Measurements from ENCODE around the gene EIF4G1.

EIF4G1 gene

DNA sequence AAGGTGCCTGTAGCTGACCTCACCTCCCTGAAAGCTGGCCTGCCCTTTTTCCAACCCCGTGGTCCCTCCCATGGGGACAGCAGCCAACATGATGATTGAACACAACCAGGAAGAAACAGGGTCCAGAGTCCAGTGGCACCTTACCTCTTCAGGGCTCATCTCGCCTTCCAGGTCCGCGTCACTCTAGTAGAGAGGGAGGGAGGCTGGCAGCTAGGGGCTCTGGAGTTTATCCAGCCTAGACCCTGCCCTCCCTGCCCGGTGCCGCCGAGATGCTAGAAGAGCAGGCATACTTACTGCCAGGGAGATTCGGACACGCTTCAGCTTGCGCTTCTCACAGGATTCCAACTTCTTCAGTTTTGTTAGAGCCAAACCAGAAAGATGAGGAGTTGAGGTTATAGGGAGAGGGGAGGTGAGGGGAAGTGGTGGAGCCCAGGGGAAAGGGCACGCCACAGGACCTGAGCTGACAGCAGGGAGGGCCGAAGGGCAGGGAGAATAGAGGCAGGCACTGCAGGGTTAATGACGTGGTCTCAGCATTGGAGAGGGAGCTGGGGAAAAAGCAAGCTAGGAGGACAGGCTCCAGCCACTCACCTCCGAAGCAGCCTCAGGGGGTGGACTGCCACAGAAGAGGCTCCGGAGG is 37.9 kb downstream of the EIF4G1 start:
- no peak for DNase-seq (ENCODE audit: low spot score)

DNA sequence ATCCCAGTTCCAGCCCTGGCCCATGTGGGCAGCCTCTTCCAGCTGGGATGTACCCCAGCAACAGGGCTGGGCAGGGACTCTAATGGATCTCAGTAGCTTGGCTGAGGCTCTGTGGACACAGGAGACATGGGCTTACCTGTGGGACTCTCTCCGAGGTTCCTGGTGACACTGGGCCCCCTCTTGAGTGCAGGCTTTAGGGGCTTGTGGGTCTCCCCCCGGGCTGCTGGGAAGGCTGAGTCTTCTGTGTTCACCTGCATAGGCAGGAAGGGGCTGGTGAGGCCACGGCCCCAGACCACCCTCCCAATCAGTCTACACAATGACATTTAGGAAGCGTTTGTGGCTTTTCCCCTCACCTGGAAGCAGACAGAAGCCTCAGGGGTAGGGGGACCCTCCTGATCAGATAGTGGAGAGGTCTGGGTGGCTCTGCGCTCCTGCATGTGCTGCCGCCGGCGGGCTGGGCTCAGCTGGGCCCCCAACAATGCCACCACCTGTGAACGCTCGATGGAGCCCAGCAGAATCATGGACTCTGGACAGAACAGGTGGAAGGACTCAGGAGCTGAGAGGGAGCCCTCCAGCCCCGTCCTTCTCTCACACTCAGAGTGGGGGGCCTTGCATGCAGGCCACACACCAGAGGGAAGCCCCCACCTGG is 38.6 kb downstream of the EIF4G1 start:
- no peak for DNase-seq (ENCODE audit: low spot score)

DNA sequence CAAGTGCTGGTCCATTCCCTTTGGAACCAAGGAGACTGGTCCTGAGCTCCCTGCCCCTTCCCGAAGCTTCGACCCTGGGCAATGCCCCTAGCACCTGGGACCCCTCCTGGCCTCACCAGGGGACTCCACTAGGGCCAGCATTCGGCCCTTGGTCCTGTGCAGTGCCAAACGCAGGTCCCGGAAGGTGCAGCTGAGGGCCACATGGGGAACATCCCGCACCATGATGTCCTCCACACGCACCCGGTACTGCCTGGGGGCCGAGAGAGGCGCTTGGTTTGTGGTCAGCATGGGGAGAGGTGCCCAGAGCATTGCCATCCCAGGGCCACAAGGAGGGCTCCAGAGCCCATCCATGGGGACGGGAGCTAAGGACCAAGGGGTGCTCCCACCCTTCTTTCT is 39.1 kb downstream of the EIF4G1 start:
- DNase-seq (ENCODE audit: low spot score): no peak

DNA sequence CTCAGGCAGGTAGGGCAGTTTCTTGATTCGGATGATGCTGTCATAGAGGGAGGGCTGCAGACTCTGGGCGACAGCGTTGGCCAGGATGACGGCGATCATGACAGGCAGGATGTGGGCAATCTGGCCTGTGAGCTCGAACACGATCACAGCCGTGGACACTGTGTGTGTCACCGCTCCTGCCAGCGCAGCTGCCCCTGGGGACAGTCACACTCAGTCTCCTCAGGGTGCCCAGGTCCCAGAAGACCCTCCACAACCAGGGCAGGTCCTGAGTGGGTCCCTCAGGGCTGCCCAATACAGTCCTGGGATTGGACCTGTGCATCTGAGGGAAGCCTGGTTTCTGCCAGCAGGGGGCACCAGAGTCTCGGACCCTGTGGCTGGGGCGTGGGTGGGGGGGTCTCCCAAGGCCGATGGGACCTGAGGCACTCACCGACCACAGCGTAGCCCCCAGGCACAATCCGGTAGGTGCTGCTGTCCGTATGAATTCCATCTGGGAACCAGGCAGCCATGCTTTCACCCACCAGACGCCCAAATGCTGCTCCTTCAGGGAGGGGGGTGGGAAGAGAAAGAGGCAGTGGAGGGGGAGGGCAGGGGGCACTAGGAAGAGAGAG is 39.8 kb downstream of the EIF4G1 start:
- no peak for DNase-seq (ENCODE audit: low spot score)

DNA sequence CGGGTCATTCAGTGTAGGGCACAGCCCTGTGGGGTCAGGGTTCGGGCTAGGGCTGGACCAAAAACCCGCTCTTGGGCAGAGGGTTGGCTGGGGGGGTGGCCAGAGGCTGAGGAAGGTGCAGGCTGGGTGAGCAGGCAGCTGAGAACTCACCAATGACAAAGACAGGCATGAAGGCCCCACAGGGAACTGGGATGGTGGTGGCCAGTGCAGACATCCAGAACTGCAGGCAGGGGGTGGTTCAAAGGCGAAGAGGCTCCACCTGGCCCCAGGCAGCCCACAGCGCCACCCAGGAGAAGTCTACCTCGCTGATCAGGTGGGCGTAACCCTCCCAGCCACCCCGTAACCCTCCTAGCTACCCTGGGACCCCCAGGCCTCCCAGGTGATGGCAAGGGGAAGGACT is 40.3 kb downstream of the EIF4G1 start:
- no peak for DNase-seq (ENCODE audit: low spot score)

DNA sequence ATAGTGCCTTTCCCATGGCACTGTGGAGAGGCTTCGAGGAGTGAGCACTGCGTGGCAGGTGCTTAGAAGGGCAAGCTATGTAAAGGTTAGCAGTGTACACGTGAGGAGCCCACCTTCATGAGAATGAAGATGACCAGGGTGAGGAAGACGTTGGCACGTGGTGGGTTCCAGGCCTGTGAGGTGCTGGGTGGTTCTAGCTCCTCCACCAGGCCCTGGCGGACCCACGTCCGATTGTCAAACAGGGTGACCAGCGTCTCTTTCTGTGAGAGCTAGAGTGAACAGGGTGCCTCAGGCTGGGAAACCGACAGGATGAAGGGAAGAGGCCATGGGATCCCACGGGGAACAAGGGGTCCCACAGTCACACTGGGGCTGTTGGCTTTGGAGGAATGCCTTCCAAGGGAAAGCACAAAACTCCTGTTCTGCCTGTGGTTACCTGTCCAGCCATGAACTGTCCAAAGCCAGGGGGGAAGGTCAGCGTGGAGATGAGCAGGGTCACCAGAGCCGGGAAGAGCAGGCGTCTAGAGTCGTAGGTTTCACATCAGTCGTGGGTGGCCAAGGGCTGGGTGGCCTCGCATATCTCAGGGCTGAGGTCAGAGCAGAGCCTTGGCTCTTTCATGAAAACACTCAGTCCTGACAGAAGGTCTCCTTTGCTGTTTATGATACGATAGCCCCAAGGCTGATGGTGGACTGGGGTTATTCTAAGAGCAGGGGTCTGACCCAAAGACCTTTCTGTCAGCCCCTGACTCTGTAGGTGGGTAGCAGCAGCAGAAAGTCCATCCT is 41.0 kb downstream of the EIF4G1 start:
- no peak for DNase-seq (ENCODE audit: low spot score)

DNA sequence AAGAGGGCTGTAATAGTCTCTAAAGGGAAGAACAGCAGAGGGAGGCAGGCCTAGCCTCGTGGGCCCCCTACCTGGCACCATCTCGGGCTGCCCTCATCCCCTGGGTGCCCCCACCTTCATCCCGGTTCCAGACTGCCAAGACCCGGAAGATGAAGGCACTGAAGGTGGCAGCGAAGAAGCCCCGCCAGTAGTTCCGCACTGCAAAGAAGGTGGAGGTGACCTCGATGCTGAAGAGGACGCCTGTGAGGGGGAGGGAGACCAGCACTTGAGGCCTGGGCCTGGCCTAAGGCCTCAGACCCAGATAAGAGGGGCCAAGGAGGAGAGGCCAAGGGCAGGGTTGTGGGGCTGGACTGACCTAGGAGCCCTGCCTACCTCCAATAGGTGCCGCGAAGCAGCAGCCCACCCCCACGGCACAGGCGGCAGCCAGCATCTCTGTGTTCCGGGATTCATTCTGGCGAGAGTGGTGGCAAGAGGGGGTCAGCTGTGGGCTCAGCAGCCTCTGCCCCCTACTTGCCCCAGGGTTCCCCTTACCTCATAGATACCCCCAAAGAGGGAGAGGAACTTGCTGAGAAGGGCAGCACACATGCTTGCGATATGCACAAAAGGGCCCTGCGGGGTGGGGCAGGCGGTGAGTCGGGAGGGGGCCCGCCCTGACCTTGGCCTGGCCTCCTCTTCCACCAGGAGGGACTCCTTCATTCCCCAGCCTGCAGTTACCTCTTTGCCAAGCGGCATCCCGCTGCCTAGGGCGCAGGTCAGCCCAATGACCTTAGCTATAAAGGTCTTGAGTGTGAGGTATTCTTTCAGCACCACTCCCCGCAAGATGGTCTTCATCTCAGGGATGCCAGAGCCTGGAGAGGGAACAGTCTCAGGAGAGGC is 43.1 kb downstream of the EIF4G1 start:
- no peak for DNase-seq (ENCODE audit: low spot score)

DNA sequence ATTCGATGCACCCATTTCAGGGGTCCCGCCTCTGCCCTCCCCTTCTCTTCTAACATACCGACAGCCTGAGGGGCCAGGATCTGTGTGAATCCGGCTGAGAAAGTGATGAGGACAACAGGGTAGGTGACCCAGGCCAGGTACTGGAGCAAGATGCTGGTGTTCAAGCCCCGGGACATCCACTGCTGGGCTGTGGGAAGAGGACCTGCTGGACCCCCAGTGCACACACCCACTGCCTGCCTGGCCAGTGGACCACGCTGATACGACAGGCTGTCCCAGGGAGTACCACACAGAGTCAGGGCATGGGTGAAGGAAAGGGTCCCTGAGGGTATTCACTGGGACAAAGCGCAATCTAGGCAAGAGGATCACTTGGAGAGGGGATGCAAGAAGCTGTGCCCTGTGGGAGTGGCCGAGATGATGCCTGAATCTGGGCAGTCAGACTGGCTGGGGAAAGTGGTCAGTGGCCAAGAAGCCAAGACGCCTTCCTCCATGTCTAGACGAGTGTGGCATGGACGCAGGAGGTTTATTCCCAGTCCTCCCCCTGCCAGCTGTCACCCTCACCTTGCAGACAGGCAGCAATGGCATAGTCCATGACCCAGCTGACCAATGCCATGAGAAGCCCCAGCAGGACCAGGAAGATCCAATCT is 43.8 kb downstream of the EIF4G1 start:
- no peak for DNase-seq (ENCODE audit: low spot score)

DNA sequence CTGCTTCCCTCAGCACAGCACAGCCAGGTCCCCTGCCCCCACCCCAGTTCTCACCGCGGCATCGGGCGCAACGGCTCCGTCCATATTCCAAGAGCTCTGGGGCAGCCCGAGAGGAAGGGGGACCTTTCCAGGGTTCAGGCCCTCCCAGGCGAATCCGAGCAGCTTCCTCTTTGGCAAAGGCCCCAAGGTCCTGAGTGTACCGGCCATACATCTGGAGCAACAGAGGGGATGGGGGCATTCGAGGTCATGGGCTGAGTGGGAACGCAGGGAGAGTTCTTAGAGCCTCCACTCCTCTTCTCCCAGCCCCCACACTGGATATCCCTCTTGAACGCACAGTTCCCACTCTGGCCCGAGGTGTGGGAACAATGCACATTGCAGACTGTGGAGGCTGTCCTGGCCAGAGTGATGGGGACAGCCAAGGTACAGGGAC is 44.5 kb downstream of the EIF4G1 start:
- no peak for DNase-seq (ENCODE audit: low spot score)

DNA sequence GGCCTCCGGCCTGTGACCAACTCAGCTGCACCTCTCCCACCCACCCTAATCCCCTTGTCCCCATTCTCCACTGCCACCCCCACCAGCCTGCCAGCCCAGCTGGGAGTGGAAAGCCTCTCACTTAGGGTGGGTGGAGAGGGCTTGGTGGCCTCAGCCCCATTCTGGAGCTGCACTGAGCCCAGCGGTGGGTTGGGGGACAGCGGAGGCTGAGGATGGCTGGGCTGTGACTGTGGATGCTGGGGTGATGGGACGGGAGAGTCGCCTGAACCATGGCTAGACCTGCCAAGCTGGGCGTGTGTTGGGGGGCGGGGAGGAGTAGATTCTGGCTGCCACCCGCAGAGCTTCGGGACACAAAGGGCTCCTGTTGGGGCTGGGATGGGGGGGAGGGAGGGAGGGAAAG is 45.2 kb downstream of the EIF4G1 start:
- DNase-seq (ENCODE audit: low spot score): no peak

DNA sequence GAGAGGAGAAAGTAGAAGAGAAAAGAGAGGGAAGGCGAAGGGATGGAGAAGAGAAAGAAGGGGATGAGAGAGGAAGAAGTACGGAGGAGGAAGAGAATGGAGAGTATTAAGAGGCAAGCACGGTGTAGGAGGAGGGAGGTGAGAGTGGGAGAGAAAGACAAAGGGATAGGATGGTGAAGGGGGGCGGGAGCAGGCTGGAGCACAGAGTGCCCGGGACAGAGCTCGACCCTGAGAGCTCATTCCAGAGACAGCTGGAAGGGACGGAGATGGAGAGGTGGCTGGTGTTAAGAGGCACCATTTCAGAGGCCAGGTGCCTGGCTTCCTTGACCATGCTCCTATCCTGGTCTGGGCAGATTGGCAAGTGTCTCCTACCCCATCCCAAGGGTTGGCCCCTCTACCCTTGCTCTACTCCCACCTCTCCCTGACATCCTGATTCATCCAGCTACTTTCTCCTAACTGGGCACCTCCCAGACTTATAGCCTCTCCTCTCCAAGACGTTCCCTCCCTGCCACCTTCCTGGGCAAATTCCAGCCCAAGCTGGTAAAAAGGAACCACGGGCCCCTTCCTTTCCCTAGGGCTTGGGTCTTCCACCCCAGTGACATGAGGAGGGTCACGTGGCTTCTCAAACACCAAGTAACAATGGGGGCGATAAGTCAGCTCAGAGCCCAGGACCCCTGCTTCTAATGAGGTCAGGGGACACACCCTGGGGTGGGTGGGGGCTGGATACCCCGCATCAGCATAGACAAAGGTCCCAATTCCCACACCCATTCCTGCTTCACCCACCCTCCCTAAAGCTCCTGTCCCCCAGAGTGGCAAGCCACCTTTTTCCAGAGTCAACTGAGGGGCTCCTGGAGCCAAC is 45.9 kb downstream of the EIF4G1 start:
- no peak for DNase-seq (ENCODE audit: low spot score)

DNA sequence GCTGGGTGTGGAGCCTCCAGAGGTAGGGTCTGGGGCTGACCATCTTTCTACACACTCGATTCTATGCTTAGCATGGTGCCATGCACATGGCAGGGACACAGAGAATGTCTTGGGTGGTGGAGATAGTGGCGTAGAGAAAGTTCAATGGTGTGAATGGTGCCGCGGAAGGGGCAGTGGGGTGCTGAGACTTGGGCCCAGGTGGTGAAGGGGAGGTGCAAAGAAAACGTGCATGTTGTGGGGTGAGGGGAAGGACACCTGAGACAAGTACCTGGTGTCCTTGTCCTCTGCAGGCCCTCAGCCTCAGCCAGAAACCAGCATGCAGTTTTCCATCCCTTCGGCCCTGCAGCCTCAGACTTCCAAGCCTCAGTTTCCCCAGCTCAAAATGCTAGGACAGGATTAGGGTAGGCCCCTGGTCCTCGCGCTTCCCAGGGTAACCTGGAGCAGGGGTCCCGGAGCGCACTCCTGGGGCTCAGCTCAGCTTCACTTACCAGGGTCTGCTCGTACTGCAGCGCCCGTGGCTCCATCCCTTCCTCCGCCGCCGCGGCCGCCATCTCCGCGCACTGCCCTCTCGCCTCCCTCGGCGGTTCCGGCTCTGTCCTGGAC is 46.6 kb downstream of the EIF4G1 start:
- no peak for DNase-seq (ENCODE audit: low spot score)

DNA sequence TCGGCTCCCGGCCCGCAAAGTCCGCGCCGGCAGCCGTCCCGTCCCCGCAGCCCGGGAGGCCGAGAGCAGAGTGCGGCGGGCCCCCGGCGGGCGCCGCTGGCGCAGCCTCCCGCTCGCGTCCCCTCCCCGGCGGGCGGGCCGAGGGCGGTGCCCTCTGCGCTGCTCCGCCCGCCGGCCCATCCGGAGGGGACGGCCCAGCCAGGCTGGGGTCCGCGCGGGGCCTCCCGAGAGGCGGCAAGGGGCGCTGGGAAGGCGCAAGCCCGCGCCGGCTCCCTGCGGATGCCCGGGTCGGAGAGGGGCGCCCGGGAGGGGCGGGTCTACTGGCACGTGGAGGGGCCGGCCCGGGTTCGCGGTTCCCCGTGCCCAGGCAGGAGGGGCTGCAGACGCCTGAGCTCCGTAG is 47.1 kb downstream of the EIF4G1 start, which contains the start of the genes CLCN2 and POLR2H:
TSS of gene CLCN2 (minus strand) at position 74 of the 400 bp plus-strand sequence. CDS start 126 bp downstream, outside the sequence.
TSS of gene POLR2H (plus strand) at position 179 of the 400 bp plus-strand sequence. CDS start 1,783 bp downstream, outside the sequence.
- peak; percentile 68 for DNase-seq (ENCODE audit: low spot score)

DNA sequence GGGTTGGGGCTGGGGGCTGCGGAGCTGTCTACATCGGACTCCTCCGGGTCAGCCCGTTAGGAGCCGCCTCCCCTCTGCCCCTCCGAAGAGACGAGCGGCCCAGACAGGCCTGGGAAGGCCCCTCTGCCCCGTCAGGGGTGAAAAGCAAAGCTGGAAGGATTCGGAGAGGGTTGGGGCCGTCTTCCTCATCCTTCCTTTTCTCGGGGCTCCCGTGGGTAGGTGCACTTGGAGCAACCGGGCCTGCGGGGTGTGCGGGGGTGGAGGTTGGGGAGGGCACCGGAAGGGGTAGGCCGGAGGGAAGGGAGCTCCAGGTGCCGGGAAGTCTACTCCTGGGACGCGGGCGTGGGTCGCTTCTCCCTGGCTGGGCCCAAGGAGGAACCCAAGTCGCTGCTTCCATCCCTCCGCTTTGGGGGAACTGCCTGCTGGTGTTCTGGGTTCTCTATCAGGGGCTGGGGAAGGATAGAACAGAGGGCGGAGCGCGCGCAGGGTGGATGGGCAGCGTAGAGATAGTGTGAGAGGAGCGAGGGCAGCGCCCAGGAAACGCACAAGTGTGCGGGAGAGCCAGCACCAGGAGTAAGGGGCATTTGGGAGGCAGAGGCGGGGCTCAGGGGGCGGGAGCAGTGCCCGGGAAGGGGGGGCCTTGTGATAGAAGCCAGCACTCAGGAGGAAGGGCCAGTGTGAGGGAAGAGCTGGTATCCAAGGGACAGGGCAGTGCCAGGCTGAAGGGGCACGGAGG is 47.7 kb downstream of the EIF4G1 start:
- peak; percentile 79 for DNase-seq (ENCODE audit: low spot score)

DNA sequence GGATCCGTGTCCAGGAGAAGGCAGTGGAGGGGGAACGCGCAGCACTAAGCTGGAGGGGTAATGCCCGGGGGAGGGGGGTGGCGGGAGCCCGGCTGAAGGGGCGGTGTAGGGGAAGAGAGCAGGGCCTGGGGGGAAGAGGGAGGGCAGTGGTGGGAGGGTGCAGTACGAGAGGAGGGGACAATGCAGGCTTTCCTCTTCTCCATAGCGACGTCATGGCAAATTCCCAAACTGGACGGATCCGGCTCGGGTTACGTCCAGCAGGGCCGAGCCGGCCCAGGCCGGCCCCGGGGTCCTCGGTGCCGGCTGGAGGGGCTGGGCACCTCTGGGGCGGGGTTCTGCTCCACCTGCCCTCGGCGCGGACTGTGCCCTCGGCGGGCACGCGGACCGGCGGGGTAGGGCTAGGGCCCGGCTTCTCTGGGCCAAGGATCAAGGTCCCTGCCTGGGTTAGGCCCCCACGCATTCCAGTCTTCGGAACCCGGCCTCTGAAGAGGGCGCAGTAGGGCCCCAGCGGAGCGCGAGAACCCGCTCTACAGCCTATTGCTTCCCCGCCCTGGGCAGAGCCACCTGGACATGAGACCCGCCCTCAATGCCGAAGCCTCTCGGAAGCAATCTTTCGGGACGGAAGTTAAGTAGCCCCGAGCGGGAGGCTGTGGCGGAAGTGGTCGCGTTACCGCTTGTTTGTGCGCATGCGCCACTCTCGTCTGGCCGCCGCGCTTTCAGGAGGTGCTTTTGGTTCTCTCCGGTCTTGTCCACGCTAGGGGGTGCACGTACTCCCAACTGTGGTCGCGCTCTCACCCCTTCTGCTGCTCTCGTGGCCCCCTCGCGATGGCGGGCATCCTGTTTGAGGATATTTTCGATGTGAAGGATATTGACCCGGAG is 48.5 kb downstream of the EIF4G1 start:
- DNase-seq (ENCODE audit: low spot score): peak; percentile 97

DNA sequence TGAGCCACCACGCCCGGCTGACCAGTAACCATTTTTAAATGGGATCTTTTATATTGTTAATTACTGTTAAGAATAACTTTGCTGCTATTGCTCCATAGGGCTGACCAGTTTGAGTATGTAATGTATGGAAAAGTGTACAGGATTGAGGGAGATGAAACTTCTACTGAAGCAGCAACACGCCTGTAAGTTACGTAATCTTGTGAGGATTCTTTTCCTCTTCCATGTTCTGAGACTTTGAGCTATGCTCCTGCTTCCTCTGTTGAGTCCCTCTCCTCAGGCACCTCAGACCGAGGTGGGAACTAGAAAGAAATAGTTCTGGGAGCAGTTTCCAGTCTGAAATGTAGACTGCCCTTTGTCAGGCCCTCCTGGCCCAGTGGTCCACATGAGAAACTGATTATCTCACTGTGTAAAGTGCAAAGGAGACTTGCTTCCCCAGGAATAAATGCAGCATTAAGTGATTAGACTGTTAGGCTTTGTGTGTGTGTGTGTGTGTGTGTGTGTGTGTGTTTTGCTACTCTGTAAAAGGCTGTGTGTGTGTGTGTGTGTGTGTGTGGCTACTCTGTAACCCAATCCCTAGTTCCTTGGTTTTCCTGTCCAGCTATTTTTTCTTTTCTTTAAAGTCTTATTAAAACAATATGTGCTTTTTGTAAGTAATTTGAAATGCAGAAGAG is 52.3 kb downstream of the EIF4G1 start:
- DNase-seq (ENCODE audit: low spot score): no peak

DNA sequence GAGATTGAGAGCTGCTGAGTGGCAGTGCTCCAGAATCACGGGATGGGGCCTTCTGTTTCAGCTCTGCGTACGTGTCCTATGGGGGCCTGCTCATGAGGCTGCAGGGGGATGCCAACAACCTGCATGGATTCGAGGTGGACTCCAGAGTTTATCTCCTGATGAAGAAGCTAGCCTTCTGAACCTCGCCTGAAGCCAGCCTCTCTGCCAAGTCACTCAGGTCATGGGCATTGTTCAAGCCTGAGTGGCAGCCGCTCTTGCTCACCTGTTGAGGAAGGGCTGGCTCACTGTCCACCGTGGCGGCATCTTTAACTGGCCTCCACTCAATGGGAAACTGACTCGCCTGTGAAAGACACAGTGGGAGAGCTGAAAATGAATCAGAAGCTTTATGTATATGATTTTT is 53.7 kb downstream of the EIF4G1 start:
- DNase-seq (ENCODE audit: low spot score): no peak
